ENCODE measurements around the gene PPP1R37.

PPP1R37 gene

DNA sequence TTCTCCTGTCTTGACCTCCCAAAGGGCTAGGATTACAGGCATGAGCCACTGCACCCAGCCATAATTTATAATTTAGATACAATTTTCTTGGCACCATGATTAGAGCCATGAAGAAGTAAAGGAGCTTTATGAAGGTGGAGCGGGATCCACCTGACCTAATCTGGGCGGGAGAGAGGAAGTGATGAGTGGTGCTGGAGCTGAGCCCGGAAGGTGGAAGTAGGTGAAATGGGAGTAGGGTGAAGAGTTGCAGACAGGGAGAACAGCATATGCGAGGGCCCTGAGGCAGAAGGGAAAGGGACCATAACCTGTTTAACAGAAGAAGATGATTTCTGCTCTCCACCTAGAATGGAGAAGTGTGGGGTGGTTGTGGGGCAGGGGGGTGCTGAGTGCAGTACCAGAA, 89.8 kb downstream of the PPP1R37 start:
- FAIRE-seq, result no peak
- no peak for DNase-seq (ENCODE audit: insufficient read length, low spot score)
- no peak for TF ChIP-seq POLR2A (IDR thresholded peaks at IDR 0.05; ENCODE audit: low read depth, low read length)

DNA sequence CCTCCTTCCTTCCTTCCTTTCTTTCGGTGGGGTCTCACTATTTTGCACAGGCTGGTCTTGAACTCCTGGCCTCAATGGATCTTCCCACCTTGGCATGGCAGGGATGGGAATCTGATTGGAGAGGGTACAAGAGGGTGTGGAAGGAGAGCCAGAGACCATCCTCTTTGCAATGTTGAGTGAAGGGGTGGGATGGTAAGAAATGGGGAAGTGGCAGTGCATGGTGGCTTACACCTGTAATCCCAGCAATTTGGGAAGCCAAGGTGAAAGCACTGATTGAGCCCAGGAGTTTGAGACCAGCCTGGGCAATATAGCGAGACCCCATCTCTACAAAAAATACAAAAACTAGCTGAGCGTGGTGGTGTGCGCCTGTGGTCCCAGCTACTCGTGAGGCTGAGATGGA, 91.1 kb downstream of the PPP1R37 start:
- TF ChIP-seq POLR2A (IDR thresholded peaks at IDR 0.05; ENCODE audit: low read depth, low read length), result no peak
- FAIRE-seq (no peak), DNase-seq (ENCODE audit: insufficient read length, low spot score) (no peak)

- TF ChIP-seq POLR2A (IDR thresholded peaks at IDR 0.05; ENCODE audit: low read depth, low read length), result no peak
- DNase-seq (ENCODE audit: insufficient read length, low spot score) (no peak), FAIRE-seq (no peak)
Measured at GRCh38 chr19:45186509-45187334, 93.7 kb downstream of the PPP1R37 start.

DNA sequence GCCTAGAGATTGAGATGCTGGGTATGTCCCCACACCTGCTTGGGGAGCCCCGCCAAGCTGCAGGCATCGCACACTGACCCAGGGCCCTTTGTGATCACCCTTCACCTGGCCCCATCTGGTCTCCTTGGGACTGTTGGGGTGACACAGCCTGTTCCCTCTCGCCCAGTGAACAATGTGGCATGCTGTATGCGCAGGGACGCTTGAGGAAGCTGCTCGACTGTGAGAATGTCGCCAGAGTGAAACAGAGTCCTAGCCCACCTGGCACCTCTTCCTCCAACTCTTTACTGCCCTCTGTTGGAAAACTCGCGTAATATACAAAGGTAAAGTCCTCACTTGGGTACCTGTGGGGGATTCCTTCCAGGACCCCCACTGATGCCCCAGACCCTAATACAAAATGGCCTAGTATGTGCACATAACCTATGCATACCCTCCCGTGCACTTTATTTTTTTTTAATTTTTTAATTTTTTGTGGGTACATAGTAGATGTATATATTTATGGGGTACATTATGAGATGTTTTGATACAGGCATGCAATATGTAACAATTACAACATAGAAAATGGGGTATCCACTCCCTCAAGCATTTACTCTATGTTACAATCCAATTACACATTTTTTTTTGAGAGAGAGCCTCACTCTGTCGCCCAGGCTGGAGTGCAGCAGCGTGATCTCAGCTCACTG, 94.6 kb downstream of the PPP1R37 start:
- TF ChIP-seq POLR2A (IDR thresholded peaks at IDR 0.05; ENCODE audit: low read depth, low read length), result no peak
- FAIRE-seq (no peak), DNase-seq (ENCODE audit: insufficient read length, low spot score) (no peak)

GRCh38 chr19:45189971-45190370, 97.0 kb downstream of the PPP1R37 start:
- no peak for TF ChIP-seq POLR2A (IDR thresholded peaks at IDR 0.05; ENCODE audit: low read depth, low read length)
- FAIRE-seq (no peak), DNase-seq (ENCODE audit: insufficient read length, low spot score) (no peak)

DNA sequence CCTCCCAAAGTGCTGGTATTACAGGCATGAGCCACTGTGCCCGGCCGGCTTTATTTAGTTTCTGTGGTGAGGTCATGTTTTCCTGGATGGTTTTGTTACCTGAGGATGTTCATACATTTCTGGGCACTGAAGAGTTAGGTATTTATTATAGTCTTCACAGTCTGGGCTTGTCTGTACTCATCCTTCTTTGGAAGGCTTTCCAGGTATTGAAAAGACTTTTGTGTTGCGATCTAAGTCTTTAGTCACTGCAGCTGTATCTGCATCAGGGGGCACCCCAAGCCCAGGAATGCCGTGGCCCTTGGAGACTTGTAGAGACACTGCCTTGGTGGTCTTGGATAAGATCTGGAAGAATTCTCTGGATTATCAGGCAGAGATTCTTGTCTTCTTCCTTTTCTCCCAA, 98.4 kb downstream of the PPP1R37 start:
- no peak for DNase-seq (ENCODE audit: insufficient read length, low spot score)
- TF ChIP-seq POLR2A (IDR thresholded peaks at IDR 0.05; ENCODE audit: low read depth, low read length), result no peak

DNA sequence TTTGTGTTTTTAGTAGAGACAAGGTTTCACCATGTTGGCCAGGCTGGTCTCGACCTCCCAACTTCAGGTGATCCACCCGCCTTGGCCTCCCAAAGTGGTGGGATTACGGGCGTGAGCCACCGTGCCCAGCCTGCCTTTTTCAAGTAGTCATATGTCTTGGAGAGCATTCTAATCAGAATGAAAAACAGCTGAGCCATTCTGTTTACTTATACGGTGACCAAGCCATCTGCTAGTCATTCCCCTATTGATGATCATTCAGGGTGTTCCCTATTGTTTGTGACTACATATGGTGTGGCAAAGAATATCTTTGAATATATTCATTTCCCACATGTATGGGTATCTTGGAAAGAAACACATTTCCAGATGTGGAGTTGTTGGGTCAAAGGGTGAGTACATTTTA, 102.8 kb downstream of the PPP1R37 start:
- FAIRE-seq, result no peak
- TF ChIP-seq POLR2A (IDR thresholded peaks at IDR 0.05; ENCODE audit: low read depth, low read length), result no peak
- no peak for DNase-seq (ENCODE audit: insufficient read length, low spot score)

More for the DNA sequence above, 98.4 kb downstream of the PPP1R37 start:
- FAIRE-seq, result no peak

Data from H54 (cell line).